Erythroblast (primary cell): ENCODE measurements around the gene KCNH2.
A peak's percentile ranks its signal among the peaks of the same experiment; 100 is the strongest.

Experiments
- DNase-seq, 2 experiments: peaks; one replicate each; lab custom pipeline; 2025; lab: John Stamatoyannopoulos, UW
- GATA1 ChIP-seq: IDR thresholded peaks from 2 replicates; pipeline ENCODE4 v1.6.1; 2011; ENCODE audit warnings: low read depth, mild to moderate bottlenecking, control low read depth, low read length, moderate library complexity
- POLR2A ChIP-seq: IDR thresholded peaks from 2 replicates; pipeline ENCODE4 v1.6.1; 2011; ENCODE audit warnings: mild to moderate bottlenecking, low read length

The KCNH2 gene

DNA sequence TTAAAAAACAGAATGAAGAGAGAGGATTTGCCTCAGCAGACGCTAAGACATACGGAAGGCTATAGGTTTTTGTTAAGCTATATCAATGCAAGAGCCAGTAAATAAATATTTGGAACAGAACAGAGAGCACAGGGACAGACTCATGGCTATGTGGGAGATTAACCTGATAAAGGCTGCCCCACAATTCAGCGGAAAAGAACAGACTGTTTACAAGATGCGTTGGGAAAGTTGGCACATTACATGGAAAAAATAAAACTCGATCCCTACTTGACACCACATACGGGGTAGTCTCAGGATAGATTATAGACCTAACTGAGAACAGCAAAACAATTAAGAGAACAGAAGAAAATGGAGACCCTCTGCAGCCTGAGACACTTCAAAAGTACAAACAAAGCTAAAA, 10.8 kb downstream of the KCNH2 start:
- no peak for DNase-seq
- no peak for TF ChIP-seq GATA1
- TF ChIP-seq POLR2A: no peak

DNA sequence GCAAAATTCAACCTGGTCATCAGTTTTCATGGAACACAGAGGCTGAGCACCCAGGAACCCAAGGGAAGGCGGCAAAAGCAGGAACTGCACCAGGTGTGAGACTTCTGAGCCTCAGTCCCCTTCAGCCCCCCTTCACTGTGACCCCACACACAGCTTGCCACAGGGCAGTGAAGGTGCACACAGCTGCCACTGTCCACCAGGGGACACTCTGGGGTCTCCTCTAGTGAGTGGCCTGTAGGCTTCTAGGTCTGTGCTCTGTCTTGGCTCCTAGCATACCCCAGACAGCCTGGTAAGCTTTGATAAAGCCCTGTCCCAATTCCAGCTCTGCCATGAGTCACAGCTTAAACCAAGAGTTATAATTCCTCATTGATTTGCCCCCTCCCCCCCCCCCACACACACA, 12.1 kb downstream of the KCNH2 start:
- DNase-seq: peak; percentile 68 to 73
- TF ChIP-seq POLR2A: no peak
- TF ChIP-seq GATA1: no peak

DNA sequence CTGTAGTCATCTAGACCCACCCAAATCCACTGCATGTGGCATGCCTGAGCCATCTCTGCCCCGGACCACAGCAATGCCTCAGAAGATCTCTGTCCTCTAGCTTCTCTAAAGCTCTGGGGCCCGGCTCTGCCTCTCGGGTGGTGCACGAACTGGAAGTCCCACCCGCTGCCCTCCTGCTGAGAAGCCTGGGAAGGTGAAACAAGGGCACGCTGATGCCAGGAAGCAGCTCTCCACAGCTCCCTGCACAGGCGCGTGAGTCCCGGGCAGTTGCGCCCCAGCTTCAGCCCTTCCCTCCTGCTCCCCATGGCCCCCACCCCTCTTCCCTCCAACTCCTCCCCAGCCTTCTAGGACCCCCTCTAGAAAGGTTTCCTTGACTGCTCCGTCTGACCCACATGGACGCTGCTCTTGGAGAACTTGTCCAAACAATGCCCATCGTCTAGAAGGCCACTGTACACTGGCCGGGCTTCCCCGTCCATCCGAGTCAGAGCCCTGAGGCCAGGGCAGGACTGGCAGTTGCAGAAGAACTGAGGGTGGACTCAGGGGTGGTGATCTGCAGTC, 12.8 kb downstream of the KCNH2 start:
- TF ChIP-seq GATA1 (no peak), POLR2A (no peak)
- peak in 1 of 2 experiments; percentile 35 for DNase-seq

DNA sequence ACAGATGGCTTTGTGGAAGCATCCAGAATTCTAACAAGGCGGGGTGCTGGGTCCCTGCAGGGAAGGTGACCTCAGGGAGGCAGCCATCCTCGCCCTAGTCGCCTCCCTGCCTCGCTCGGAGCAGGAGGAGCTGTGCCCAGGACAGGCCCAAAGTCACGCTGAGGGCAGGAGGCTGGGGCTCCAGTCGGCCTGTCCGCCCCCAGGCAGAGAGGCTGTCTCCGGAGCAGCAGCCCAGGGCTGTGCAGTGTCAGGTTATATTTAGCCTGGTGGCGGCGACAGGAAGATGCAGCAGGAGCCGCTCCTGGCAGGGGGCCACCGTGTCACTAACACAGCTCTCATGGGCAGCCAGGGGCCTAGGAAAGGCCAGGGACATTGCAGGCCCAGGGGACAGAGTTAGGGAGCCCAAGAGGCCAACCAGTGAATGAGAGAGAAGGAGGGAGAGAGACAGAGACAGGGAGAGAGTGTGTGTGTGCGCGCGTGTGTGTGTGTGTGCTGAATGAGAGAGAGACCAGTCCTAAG, 13.5 kb downstream of the KCNH2 start:
- no peak for TF ChIP-seq POLR2A
- peak; percentile 69 to 73 for DNase-seq

GRCh38 chr7:150963707-150964559, 14.2 kb downstream of the KCNH2 start:
- DNase-seq: peak in 1 of 2 experiments; percentile 42
- TF ChIP-seq GATA1 (no peak), POLR2A (no peak)

DNA sequence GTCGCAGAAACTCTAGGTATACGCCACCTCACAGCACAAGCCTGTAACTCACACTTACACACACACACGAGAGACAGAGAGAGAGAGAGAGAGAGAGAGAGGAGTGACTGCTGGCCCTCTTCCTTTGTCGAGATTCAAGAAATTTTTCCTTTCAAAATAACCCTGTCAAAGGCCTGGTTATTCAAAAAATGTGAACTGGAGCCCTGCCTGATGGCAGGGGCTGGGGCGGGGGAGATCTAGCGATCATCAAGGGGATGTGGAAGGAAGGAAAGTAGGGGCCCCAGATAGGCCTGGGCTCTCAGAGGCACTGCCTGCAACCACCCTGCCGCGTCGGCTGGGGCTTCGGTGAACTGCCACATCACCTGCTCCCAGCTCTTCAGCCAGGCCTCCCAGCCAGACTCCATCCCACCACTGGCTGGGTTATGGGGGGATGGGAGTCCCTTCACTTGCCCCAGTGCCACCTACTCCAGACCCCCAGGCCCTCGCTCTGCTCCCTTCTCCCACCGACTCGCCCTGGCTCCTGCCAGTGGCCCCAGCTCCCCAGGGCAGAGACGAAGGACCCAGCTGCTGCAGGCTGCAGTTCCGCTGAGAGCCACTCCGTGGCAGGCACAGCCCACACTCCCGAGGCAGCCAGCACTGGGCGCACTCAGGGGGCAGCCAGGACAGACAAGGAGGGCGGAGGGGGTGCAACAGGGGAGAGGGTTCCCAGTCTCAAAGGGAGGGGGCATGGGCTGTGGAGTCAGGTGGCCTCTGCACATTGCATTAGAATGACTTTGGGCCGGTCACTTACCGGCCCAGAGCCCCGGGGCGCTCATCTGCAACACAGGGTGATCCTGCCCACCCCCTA, 15.3 kb downstream of the KCNH2 start:
- TF ChIP-seq GATA1: no peak
- TF ChIP-seq POLR2A: peak; percentile 61
- peak; percentile 84 to 85 for DNase-seq

DNA sequence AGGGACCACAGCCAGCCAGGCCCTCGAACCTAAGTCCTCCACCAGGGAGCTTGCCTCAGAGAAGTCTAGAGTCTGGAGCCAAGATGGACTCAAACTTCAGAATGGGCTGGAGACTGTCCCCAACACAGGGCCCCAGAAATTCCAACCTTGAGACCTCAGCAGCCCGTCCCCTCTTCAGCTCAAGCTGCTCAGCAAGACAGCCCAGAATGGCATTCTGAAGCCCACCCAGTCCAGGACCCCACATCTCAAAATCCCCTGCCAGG, 15.9 kb downstream of the KCNH2 start:
- TF ChIP-seq GATA1 (no peak), POLR2A (no peak)
- DNase-seq: no peak

DNA sequence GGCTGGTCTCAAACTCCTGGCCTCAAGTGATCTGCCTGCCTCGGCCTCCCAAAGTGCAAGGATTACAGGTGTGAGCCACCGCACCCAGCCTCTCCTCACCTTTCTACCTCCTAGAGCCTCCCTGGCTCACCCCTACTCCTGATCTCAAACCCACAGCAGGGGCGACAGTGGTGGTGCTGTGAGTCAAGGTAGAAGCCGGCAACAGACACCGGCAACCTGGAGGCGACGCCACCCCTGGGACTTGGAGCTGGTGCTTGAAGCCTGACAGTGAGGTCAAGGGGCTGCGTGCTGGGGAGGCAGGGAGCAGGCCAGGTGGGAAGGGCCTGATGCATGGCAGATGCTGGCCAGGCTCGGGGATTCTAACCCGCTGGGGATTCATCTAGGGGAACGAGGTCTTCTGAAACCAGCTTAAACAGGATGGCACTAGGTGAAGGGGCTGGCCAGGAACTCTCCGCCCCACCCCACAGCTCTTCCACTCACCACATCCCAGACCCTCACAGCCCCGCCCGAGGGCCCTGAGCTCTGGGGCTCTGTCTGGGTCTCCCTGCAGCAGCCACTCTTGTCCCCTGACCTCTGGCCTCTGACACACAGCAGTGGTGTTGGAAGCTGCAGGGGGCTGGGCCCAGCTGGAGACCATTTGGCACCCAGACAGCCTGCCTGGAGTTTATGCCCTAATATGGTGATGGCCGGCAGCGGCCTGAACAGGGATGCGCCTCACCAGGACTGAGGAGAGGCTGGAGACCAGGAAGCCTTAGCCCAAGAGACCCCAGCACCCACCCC, 16.4 kb downstream of the KCNH2 start:
- peak; percentile 48 to 53 for DNase-seq
- no peak for TF ChIP-seq POLR2A
- TF ChIP-seq GATA1: no peak

GRCh38 chr7:150959739-150960734, 18.1 kb downstream of the KCNH2 start:
- peak; percentile 94 to 99 for DNase-seq
- TF ChIP-seq GATA1: peak; percentile 99
- TF ChIP-seq POLR2A: peak; percentile 86

DNA sequence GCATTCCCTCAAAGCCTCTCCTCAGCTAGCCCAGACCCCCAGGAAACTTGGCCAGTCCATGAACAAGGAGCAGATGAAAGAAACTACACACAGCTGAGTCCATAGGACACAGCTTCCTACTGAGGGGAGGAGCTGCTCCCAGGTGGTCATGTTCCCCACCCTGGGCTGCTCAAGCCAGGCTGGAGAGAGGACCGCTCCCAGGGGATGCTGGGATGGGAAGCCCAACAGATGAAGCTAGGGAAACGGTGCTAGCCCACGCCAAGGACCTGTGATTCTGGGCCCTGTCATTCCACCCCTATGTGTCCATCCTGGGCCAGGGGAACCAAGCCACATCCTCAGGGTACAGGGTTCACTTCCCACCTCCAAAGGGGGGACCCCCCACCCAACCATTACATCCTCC, 19.0 kb downstream of the KCNH2 start:
- no peak for TF ChIP-seq GATA1
- no peak for TF ChIP-seq POLR2A
- peak in 1 of 2 experiments; percentile 52 for DNase-seq

- DNase-seq: peak; percentile 52 to 63
- TF ChIP-seq GATA1: no peak
- peak; percentile 40 for TF ChIP-seq POLR2A
These were observed 19.5 kb downstream of the KCNH2 start for GRCh38 chr7:150958597-150958996.

DNA sequence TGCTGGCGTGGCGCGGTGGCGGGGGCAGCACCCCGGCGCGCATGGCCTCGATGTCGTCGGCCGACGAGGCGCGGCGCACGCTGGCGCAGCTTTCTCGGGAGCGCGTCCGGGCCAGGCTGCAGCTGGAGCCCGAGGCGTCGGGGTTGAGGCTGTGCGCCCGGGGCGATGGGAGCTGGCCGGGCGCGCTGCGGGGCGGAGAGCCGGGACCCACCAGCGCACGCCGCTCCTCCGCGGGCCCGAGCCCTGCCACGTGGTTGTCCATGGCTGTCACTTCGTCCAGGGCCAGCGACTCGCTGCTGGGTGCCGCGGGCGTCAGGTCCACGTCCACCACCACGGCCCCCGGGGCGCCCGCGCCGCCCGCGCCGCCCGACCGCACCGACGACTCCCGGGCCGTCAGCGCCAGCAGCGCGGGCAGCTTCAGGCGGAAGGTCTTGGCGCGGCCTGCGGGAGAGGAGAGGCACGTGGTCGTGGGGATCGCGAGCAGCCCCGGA, 20.0 kb downstream of the KCNH2 start:
- TF ChIP-seq POLR2A (no peak), GATA1 (no peak)
- DNase-seq: peak in 1 of 2 experiments; percentile 50
